HL-60/S4 treated with retinoic acid at 250 ng/mL for 4 days and 3 days (cell line): ENCODE measurements around the gene CPLX3.

Source experiments
- in situ Hi-C: fragments of 300-500 bp; cut with MboI; formaldehyde crosslinking; loops from 2 replicates; pipeline ENCODE4 v1.7.0; 2022; ENCODE audit warnings: low sequenced_read_pairs

CPLX3 gene

DNA sequence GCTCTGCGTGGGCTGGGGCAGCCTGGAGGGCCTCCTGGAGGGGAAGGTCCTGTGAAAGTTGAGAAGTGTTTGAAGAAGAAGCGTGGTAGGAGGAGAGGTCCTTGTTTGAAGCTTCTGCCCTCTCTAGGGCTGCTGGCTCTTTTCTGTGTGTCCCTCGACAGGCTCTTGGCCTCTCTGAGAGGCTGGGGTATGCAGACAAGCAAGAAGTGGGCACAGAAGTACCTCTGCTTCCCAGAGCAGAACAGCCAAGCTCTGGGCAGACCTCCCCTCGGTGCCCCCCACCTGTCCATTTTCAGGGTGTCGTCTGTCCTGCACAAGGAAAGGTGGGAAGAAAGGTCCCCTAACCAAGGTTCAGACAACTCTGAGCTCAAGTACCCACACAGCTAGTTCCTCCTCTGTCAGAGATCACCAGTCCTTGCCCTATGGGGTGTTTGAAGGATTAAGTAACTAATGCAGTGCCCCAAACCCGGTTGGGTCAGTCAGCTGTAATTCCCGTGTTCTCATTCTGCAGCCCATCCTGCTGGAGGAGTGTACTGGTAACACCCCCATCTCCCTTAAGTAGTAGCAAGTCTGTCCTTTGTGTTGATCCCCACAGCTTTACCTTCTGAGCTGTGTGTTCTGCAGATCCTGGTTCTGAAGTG is 38.3 kb upstream of the CPLX3 start:
- in situ Hi-C loops, result no loop called here

DNA sequence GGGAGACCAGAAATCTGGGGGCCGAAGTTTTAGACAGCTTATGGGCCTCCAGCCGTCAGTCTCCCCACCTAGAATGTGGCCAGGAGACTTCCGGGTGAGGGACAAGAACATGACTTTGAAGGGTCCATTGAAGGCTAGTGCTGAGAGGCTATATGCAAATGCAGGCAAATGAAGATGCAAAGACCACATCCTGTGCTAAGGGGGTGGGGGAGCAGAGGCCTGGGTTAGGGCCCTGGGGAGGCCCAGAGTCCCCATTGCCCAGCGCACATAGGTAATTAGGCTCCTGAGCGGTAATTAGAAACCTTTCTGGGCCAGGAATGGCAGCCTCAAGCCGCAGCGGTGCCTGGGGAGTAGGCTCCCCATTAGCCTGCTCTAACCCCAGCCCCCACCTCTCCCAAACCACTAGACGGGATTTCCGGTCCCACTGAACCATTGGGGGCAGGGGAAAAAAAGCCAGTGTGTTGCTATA is 37.7 kb upstream of the CPLX3 start:
- in situ Hi-C loops, result no loop called here

DNA sequence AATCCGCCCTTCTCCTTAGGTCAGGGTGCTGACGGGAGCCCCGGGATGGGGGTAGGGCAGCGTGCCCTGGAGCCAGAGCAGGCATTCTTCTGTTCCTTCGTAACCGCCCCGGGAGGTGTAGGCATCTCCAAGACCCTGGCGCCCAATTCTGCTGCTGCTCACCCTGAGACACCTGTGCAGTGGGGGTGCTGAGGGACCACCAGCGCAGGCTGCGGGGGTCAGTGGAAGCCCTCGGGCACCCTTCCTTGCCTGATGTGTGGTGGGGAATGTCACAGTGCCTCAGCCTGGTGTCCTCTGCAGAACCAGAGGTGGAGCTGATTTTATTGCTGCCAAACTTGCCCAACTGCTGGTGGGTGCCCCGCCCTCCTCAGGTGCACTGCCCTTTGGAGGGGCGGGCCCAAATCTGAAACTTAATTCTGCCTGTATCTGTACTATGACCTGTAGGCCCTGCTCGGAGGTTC is 37.2 kb upstream of the CPLX3 start:
- in situ Hi-C loops, result no loop called here

DNA sequence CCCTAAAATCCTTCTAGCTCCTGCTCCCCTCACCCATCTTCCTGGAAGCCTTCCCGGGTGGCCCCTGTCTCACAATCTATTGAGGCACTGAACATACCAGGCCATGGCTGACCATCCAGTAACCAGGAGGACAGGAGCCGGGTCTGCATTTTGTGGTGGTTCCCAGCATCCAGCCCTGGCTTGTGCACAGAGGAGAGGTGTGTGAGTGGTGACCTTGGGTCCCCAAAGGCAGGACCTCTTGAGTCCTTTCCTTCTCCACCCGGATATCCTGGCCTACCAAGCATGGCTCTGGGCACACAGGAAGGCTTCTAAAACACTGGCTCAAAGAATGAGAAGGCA is 36.7 kb upstream of the CPLX3 start:
- in situ Hi-C loops, result no loop called here

GRCh38 chr15:74790080-74790916 is 36.1 kb upstream of the CPLX3 start:
- in situ Hi-C loops, result no loop called here

DNA sequence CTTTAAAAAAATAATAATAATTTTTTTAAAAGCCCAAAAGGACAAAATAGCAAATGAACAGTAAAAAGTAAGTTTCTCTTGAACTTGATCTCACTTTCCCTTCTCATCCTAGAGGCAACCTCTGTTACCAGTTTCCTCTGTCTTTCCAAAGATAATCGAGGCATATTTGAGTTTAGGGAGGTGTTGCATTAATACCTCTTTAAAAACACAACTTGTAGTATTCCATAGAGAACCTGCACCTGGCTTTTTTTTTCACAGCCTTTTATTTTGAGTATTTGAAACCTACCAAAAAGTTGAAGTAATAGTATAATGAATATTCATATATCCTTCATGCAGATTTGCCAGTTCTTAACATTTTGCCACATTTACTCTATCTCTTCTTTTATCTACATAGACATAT is 35.4 kb upstream of the CPLX3 start:
- in situ Hi-C loops, result no loop called here

DNA sequence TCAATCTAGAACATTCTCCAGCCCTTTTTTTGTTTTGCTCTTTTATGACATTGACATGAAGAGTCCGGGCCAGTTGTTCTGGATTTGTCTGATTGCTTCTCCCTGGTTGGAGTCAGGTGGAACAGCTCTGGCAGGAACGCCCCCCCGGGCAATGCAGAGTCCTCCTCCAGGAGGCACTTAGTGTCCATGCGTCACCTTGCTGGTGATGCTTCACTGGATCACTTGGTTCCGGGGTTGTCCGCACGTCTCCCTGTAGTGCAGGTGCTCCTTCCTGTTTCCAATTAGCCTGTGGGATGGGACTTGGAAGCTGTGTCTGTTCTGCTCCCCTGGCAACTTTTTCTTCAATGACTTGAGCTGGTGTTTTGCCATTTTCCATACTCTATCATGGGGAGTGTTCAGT is 34.8 kb upstream of the CPLX3 start:
- in situ Hi-C loops, result no loop called here

DNA sequence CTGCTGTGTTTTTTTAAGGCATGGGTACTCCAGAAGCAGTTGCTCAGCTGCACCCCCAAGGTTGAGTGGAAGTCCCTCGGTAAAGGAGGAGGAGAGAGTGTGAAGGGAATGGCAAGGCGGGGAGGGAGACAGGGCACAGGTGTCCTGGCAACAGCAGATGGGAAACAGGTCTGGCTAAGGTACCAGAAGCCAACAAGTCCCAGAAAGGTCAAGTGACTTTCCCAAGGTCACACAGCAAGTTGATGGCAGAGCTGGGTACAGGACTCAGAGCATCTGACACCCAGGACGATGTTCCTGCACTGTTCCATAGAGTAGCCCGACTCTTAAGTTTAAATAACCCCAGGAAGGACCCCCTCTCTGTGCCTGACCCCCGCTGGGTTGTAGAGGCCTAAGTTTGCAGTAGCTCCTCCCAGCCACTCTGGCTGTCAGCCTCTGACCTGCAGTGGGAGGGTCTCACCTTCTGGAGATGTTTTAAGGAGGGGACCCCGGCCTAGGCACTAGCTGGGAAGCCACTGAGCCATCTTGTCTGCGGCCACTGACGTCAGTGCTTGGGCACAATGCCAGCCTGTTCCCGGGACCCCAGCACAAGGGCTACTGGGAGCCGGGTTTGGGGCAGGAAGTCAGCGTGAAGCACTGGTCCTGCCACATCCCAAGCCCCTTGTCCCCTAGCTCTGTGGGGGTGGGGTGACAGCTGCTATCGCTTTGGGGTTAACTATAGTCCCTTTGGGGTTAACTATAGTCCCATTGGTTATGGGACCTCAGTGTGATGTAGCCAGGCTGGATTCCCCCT is 34.0 kb upstream of the CPLX3 start:
- in situ Hi-C loops, result no loop called here

- in situ Hi-C loops, result no loop called here
These were observed 33.0 kb upstream of the CPLX3 start for GRCh38 chr15:74793135-74794028.

GRCh38 chr15:74794248-74794969 is 32.0 kb upstream of the CPLX3 start:
- in situ Hi-C loops, result no loop called here

DNA sequence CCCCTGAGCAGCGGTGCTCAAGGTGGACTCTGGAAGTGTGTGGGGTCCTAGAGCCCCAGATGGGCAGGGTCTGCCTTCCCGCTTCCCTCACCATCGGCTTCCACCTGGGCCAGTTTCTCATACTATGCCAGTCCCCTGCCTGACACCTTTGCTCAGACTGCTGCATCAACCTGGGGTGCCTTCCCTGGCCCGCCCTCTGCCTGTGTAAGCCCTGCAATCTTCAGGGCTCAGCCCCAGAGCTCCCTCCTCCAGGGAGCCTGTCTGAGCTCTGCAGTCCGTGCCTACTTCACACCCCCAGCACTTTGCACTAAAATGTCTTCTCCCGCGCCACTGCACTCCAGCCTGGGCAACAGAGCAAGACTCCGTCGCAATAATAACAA is 31.5 kb upstream of the CPLX3 start:
- in situ Hi-C loops, result no loop called here

DNA sequence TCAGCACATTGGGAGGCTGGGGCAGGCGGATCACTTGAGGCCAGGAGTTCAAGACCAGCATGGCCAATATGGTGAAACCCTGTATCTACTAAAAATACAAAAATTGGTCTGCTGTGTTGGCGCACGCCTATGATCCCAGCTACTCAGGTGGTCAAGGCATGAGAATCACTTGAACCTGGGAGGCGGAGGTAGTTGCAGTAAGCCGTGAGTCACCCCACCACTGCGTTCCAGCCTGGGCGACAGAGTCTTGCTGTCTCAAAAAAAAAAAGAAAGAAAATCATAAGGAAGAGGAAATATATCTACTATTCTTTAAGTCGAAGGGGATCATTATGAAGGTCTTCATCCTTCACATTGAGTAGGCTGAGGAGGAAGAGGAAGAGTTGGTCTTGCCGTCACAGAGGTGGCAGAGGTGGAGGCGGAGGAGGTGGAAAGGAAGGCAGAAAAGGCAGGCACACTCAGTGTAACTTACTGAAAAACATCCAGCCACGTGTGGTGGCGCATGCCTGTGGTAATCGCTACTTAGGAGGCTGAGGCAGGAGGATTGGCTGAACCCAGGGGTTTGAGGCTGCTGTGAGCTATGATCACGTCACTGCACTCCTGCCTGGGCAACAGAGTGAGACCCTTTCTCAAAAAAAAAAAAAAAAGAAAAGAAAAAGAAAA is 30.3 kb upstream of the CPLX3 start:
- in situ Hi-C loops, result no loop called here

DNA sequence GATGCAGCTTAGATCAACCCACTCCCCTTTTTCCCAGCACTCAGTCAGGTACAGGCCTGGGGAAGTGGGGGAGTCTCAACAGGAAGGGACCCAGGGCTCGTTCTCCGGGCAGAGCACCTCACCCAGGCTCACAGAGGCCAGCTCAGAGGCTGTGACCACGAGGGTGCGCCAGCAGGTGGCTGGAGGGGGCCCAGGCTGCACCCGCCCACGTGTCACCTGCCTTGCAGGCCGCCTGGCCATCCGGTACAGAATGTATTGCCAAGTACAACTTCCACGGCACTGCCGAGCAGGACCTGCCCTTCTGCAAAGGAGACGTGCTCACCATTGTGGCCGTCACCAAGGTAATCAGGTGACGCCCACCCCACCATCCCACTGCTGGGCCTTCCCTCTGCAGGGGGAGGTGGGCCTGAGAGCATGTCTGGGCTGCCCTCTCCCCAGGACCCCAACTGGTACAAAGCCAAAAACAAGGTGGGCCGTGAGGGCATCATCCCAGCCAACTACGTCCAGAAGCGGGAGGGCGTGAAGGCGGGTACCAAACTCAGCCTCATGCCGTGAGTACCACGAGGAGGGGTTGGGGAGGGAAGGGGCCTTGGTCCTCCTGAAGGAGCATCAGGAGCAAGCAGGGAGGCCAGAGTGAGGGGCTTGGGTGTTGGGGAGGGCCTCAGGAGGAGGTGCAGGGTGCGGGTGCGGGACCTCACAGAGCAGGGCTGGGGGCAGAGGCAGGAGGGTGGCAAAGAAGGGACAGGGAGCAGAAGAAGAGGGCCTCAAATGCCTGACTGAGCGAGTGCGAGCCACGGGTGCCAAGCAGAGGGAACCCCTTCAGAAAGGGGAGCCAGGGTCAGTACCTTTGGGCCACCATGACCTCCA is 27.8 kb upstream of the CPLX3 start:
- in situ Hi-C loops, result no loop called here

- in situ Hi-C loops, result no loop called here
These were observed 27.1 kb upstream of the CPLX3 start for GRCh38 chr15:74799255-74799855.

GRCh38 chr15:74799856-74800558 is 26.4 kb upstream of the CPLX3 start:
- in situ Hi-C loops, result no loop called here

DNA sequence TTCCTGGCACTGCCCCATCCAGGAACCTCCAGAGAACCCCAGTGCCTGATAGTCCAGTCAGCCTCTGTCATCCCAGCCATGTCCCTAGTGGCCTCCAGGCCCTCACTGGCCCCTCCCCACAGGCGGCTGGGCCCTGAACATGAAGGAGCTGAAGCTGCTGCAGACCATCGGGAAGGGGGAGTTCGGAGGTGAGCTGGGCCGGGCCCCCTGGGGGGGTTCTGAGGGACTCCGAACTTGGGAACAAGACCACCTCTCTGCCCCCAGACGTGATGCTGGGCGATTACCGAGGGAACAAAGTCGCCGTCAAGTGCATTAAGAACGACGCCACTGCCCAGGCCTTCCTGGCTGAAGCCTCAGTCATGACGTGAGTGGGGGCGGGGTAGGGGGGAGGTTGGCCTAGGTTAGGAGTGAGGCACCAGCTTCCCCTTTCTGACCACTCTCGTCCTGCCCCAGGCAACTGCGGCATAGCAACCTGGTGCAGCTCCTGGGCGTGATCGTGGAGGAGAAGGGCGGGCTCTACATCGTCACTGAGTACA is 25.8 kb upstream of the CPLX3 start:
- in situ Hi-C loops, result no loop called here

GRCh38 chr15:74801311-74801997 is 25.0 kb upstream of the CPLX3 start:
- in situ Hi-C loops, result no loop called here
